Measurements from ENCODE around the gene MEX3C. TPM values are rescaled to one million over a fixed set of nuclear protein-coding genes. Genes with fewer than 3 reads are reported as not detected.

MEX3C gene
- total RNA-seq, 2 donors from 2014 or later = 15.9 to 16.2 TPM

DNA sequence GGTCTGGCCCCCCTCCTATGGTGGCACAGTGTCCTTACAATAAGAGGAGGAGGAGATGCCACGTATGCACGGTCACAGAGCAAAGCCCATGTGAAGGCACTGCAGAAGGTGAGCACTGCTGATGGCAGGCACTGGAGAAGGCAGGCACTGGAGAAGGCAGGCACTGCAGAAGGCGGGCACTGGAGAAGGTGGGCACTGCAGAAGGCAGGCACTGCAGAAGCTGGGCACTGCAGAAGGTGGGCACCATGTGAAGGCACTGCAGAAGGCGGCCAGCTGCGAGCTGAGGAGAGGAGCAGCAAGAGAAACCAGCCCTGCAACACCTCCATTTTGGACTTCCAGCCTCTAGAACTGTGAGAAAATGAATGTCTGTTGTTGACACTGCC is 46.3 kb downstream of the MEX3C start:
- H3K27ac ChIP-seq = no peak overlapping the region
- H3K36me3 ChIP-seq = no peaks in the 10 kb centered on the region
- H3K4me3 ChIP-seq = no peak overlapping the region
- H3K4me1 ChIP-seq = no peaks in the 10 kb centered on the region
- no peaks in the 10 kb centered on the region for H3K27me3 ChIP-seq
- no peak for DNase-seq (ENCODE audit: low spot score)
- no peaks in the 10 kb centered on the region for H3K9me3 ChIP-seq
- TF ChIP-seq, protein P1, sequence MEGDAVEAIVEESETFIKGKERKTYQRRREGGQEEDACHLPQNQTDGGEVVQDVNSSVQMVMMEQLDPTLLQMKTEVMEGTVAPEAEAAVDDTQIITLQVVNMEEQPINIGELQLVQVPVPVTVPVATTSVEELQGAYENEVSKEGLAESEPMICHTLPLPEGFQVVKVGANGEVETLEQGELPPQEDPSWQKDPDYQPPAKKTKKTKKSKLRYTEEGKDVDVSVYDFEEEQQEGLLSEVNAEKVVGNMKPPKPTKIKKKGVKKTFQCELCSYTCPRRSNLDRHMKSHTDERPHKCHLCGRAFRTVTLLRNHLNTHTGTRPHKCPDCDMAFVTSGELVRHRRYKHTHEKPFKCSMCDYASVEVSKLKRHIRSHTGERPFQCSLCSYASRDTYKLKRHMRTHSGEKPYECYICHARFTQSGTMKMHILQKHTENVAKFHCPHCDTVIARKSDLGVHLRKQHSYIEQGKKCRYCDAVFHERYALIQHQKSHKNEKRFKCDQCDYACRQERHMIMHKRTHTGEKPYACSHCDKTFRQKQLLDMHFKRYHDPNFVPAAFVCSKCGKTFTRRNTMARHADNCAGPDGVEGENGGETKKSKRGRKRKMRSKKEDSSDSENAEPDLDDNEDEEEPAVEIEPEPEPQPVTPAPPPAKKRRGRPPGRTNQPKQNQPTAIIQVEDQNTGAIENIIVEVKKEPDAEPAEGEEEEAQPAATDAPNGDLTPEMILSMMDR (IDR thresholded peaks at IDR 0.05) = no peak

DNA sequence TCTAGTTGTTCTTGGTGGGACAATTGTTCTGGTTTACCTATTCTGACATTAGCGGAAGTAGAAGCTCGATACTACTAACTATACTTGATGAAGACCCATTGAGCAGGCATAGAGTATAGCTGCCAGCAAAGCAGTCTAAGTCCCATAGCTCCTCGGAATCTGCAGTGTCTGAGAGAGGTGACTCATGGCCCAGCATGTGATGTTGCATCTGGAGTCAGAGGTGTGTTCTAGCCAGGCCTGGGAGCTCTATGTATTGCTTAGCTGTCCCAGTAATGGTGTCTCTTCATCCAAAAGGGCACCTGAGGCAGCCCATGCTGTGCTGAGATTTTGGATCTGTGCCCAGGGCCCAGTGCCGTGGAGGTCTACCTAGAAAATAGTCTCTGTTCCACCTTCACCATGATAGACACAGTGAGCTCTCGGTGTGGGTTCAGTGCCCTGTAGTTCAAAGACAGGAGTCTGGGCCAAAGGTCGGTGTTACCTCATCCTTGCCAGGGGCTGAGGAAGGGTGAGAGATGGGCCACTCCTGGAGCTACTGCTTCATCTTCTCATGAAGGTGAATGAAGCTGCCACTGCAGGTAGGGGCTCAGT is 47.3 kb downstream of the MEX3C start:
- H3K9me3 ChIP-seq = no peaks in the 10 kb centered on the region
- TF ChIP-seq, protein P1 (IDR thresholded peaks at IDR 0.05) = no peak

DNA sequence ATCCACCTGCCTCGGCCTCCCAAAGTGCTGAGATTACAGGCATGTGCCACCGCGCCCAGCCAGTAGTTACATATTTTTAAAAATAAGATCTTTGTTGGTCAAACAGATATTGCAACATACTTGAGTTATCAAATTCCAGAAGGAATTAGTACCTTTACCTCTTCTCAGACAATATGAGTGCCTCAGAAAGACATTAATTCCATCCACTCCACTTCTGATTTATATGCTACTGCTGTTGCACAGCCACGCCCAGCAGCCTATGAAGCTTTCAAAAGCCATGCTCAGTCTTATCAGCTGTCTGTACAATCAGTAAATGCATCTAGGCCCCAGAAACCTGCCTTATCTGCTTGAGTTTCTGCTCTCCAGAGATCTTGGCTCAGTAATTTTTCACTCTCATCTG is 47.8 kb downstream of the MEX3C start:
- Histone ChIP-seq H3K36me3 (no peaks in the 10 kb centered on the region), H3K27ac (no peak overlapping the region), H3K4me1 (no peaks in the 10 kb centered on the region), H3K27me3 (no peaks in the 10 kb centered on the region), H3K9me3 (no peaks in the 10 kb centered on the region), H3K4me3 (no peak overlapping the region)
- no peak for DNase-seq (ENCODE audit: low spot score)
- TF ChIP-seq, protein P1 (IDR thresholded peaks at IDR 0.05) = no peak

More for the DNA sequence above, 47.3 kb downstream of the MEX3C start:
- Histone ChIP-seq H3K27me3 (no peaks in the 10 kb centered on the region), H3K4me1 (no peaks in the 10 kb centered on the region), H3K27ac (no peak overlapping the region), H3K4me3 (no peak overlapping the region), H3K36me3 (no peaks in the 10 kb centered on the region)
- DNase-seq (ENCODE audit: low spot score) = no peak

DNA sequence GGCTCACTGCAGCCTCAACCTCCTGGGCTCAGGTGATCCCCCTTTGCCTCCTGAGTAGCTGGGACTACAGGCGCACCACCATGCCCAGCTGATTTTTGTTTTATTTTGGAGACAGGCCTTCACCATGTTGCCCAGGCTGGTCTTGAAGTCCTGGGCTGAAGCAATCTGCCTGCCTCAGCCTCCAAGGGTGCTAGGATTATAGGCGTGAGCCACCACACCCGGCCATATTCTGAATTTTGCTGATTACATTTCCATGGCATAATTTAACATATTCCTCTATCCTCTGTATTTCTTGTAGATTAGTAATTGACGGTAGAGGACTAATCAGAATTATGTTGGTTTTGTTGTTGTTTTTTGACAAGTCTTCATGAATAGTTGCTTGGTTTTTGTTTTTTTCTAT is 50.6 kb downstream of the MEX3C start:
- Histone ChIP-seq H3K4me3 (no peak overlapping the region), H3K4me1 (no peaks in the 10 kb centered on the region), H3K36me3 (no peaks in the 10 kb centered on the region), H3K9me3 (no peaks in the 10 kb centered on the region), H3K27me3 (no peaks in the 10 kb centered on the region), H3K27ac (no peak overlapping the region)
- DNase-seq (ENCODE audit: low spot score) = no peak
- TF ChIP-seq, protein P1 (IDR thresholded peaks at IDR 0.05) = no peak

DNA sequence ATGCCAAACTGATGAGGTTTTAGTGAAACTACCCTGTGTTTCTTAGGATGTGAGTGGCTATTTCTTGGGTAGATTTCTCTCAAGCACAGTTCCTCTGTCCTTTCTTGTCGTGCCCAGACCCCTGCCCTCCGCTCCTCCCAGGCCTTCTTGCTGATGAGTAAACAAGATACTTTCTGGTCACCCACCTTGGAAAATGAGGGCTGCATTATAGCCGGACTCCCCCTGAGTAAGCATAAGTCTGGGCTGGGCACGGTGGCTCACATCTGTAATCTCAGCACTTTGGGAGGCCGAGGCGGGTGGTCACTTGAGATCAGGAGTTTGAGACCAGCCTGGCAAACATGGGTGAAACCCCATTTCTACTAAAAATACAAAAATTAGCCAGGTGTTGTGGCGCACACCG is 58.5 kb downstream of the MEX3C start:
- no peak overlapping the region for H3K4me3 ChIP-seq
- H3K36me3 ChIP-seq = no peaks in the 10 kb centered on the region
- H3K27ac ChIP-seq = no peak overlapping the region
- H3K27me3 ChIP-seq = no peaks in the 10 kb centered on the region
- H3K9me3 ChIP-seq = peaks cover 0 to 3% of the 10 kb centered on the region in 2 donors
- no peaks in the 10 kb centered on the region for H3K4me1 ChIP-seq
- TF ChIP-seq, protein P1 (IDR thresholded peaks at IDR 0.05) = no peak
- DNase-seq (ENCODE audit: low spot score) = no peak

DNA sequence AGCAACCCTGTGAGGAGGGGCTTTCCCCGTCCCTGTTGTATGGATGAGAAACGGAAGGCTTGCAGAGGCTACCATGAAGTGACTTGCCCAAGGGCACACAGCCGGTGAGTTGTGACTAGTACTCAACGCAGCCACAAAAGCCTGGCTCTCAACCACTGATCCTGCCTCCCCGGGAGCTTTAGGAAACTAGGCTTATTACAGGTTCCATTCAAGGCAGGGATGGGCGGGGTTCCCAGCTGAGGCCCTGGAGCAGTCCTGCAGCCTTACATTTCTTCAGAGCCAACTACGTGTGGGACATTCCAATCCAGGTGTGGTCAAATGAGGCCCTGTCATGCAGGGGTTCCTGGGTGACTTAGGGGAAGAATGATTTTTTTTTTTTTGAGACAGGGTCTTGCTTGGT is 59.6 kb downstream of the MEX3C start:
- no peak overlapping the region for H3K4me3 ChIP-seq
- TF ChIP-seq, protein P1 (IDR thresholded peaks at IDR 0.05) = no peak
- peaks cover 0 to 3% of the 10 kb centered on the region in 2 donors for H3K9me3 ChIP-seq
- H3K36me3 ChIP-seq = no peaks in the 10 kb centered on the region
- DNase-seq (ENCODE audit: low spot score) = no peak
- no peaks in the 10 kb centered on the region for H3K4me1 ChIP-seq
- H3K27ac ChIP-seq = no peak overlapping the region
- no peaks in the 10 kb centered on the region for H3K27me3 ChIP-seq

Data from right atrium auricular region (tissue), 2 donors.